H1 (cell line): ENCODE data around the gene GDAP1L1.

ENCODE experiments used
- ATF3 ChIP-seq: IDR thresholded peaks from 2 replicates; pipeline ENCODE4 v1.6.1; 2011; ENCODE audit warnings: low read depth, mild to moderate bottlenecking, low read length; ENCODE audit not compliant: insufficient read depth
- EGR1 ChIP-seq: IDR thresholded peaks from 2 replicates; pipeline ENCODE4 v1.6.1; 2011; ENCODE audit warnings: low read depth, low read length, borderline replicate concordance
- POLR2AphosphoS5 ChIP-seq: IDR thresholded peaks from 2 replicates; pipeline ENCODE4 v1.6.1; 2011; ENCODE audit warnings: low read depth, low read length
- RAD21 ChIP-seq, 2 experiments: IDR thresholded peaks in 1 of 2; conservative IDR thresholded peaks in 1 of 2; 2 replicates each; pipeline ENCODE4 v1.6.1; 2011; ENCODE audit warnings: low read depth in 2 of 2, low read length in 2 of 2, improper control_type of control experiment in 1 of 2, inconsistent platforms in 1 of 2, mild to moderate bottlenecking in 1 of 2, moderate library complexity in 1 of 2
- SP1 ChIP-seq: IDR thresholded peaks from 2 replicates; pipeline ENCODE4 v1.6.1; 2011; ENCODE audit warnings: low read depth, low read length
- TF ChIP-seq, protein P1 (sequence below), 3 experiments: IDR thresholded peaks; 1 replicate in 2 of 3; 2 replicates in 1 of 3; pipeline versions ENCODE4 v1.5.1 to v1.6.1; 2011; ENCODE audit warnings: low read length in 3 of 3, mild to moderate bottlenecking in 3 of 3, inconsistent platforms in 2 of 3, low read depth in 1 of 3, moderate library complexity in 1 of 3; ENCODE audit not compliant: insufficient read depth in 1 of 3; ENCODE audit errors: control extremely low read depth in 1 of 3
- TF ChIP-seq, protein P2 (sequence below): fragments of 300-600 bp; sonication (generic); IDR thresholded peaks from 2 replicates; pipeline ENCODE4 v1.7.1; 2012; ENCODE audit warnings: low read length, moderate library complexity, mild to moderate bottlenecking, inconsistent platforms; ENCODE audit not compliant: insufficient replicate concordance

DNA sequence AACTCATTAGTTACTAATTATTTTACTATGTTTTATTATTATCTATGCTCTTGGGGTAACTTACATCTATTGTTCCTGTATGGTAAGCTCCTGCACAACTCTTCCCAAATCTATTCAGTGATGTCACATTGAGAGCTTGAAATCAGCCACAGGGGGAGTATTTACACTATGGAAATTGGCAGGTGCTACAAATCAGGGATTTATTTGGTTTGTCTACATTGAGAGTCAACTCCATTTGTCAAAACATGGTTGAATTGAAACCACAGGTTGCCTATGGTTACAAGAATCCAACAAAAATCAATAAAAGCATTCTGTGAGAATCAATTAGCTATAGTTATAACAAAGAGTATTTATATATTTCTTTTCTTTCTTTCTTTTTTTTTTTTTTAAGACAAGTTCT, 67.8 kb downstream of the GDAP1L1 start:
- TF ChIP-seq ATF3 (no peak), RAD21 (IDR thresholded peaks at IDR 0.05 in 1 of 2, conservative IDR thresholded peaks at IDR 0.05 in 1 of 2; ENCODE audit: low read depth in 2 of 2, low read length in 2 of 2) (no peak), POLR2AphosphoS5 (no peak), EGR1 (no peak), SP1 (no peak)
- TF ChIP-seq, protein P1, sequence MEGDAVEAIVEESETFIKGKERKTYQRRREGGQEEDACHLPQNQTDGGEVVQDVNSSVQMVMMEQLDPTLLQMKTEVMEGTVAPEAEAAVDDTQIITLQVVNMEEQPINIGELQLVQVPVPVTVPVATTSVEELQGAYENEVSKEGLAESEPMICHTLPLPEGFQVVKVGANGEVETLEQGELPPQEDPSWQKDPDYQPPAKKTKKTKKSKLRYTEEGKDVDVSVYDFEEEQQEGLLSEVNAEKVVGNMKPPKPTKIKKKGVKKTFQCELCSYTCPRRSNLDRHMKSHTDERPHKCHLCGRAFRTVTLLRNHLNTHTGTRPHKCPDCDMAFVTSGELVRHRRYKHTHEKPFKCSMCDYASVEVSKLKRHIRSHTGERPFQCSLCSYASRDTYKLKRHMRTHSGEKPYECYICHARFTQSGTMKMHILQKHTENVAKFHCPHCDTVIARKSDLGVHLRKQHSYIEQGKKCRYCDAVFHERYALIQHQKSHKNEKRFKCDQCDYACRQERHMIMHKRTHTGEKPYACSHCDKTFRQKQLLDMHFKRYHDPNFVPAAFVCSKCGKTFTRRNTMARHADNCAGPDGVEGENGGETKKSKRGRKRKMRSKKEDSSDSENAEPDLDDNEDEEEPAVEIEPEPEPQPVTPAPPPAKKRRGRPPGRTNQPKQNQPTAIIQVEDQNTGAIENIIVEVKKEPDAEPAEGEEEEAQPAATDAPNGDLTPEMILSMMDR (IDR thresholded peaks at IDR 0.05; ENCODE audit: control extremely low read depth in 1 of 3, insufficient read depth in 1 of 3, low read depth in 1 of 3, low read length in 3 of 3) = no peak
- TF ChIP-seq, protein P2, sequence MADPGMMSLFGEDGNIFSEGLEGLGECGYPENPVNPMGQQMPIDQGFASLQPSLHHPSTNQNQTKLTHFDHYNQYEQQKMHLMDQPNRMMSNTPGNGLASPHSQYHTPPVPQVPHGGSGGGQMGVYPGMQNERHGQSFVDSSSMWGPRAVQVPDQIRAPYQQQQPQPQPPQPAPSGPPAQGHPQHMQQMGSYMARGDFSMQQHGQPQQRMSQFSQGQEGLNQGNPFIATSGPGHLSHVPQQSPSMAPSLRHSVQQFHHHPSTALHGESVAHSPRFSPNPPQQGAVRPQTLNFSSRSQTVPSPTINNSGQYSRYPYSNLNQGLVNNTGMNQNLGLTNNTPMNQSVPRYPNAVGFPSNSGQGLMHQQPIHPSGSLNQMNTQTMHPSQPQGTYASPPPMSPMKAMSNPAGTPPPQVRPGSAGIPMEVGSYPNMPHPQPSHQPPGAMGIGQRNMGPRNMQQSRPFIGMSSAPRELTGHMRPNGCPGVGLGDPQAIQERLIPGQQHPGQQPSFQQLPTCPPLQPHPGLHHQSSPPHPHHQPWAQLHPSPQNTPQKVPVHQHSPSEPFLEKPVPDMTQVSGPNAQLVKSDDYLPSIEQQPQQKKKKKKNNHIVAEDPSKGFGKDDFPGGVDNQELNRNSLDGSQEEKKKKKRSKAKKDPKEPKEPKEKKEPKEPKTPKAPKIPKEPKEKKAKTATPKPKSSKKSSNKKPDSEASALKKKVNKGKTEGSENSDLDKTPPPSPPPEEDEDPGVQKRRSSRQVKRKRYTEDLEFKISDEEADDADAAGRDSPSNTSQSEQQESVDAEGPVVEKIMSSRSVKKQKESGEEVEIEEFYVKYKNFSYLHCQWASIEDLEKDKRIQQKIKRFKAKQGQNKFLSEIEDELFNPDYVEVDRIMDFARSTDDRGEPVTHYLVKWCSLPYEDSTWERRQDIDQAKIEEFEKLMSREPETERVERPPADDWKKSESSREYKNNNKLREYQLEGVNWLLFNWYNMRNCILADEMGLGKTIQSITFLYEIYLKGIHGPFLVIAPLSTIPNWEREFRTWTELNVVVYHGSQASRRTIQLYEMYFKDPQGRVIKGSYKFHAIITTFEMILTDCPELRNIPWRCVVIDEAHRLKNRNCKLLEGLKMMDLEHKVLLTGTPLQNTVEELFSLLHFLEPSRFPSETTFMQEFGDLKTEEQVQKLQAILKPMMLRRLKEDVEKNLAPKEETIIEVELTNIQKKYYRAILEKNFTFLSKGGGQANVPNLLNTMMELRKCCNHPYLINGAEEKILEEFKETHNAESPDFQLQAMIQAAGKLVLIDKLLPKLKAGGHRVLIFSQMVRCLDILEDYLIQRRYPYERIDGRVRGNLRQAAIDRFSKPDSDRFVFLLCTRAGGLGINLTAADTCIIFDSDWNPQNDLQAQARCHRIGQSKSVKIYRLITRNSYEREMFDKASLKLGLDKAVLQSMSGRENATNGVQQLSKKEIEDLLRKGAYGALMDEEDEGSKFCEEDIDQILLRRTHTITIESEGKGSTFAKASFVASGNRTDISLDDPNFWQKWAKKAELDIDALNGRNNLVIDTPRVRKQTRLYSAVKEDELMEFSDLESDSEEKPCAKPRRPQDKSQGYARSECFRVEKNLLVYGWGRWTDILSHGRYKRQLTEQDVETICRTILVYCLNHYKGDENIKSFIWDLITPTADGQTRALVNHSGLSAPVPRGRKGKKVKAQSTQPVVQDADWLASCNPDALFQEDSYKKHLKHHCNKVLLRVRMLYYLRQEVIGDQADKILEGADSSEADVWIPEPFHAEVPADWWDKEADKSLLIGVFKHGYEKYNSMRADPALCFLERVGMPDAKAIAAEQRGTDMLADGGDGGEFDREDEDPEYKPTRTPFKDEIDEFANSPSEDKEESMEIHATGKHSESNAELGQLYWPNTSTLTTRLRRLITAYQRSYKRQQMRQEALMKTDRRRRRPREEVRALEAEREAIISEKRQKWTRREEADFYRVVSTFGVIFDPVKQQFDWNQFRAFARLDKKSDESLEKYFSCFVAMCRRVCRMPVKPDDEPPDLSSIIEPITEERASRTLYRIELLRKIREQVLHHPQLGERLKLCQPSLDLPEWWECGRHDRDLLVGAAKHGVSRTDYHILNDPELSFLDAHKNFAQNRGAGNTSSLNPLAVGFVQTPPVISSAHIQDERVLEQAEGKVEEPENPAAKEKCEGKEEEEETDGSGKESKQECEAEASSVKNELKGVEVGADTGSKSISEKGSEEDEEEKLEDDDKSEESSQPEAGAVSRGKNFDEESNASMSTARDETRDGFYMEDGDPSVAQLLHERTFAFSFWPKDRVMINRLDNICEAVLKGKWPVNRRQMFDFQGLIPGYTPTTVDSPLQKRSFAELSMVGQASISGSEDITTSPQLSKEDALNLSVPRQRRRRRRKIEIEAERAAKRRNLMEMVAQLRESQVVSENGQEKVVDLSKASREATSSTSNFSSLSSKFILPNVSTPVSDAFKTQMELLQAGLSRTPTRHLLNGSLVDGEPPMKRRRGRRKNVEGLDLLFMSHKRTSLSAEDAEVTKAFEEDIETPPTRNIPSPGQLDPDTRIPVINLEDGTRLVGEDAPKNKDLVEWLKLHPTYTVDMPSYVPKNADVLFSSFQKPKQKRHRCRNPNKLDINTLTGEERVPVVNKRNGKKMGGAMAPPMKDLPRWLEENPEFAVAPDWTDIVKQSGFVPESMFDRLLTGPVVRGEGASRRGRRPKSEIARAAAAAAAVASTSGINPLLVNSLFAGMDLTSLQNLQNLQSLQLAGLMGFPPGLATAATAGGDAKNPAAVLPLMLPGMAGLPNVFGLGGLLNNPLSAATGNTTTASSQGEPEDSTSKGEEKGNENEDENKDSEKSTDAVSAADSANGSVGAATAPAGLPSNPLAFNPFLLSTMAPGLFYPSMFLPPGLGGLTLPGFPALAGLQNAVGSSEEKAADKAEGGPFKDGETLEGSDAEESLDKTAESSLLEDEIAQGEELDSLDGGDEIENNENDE = no peak
